ENCODE measurements around the gene USPL1.
A peak's percentile ranks its signal among the peaks of the same experiment; 100 is the strongest.

Gene USPL1

DNA sequence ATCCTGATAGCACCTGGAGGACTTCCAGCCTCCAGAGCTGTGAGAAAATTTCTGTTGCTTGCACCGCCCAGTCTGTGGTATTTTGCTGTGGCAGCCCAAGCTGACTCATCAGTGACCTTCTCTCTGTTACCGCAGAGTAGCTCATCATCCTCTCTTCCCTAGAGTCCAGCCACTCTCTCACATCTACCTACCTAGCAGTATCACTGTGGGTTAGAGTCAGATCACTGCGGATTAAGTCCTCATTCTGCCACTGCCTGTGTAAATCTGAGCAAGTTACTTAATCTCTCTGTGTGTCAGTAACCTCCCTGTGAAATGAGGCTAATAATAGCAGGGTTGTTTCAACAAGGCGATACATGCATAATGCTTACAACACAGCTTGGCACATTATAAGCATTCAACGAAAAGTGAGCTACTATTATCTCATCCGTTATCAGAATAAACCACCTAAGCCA, 40.3 kb upstream of the USPL1 start:
- TF ChIP-seq, protein P1, sequence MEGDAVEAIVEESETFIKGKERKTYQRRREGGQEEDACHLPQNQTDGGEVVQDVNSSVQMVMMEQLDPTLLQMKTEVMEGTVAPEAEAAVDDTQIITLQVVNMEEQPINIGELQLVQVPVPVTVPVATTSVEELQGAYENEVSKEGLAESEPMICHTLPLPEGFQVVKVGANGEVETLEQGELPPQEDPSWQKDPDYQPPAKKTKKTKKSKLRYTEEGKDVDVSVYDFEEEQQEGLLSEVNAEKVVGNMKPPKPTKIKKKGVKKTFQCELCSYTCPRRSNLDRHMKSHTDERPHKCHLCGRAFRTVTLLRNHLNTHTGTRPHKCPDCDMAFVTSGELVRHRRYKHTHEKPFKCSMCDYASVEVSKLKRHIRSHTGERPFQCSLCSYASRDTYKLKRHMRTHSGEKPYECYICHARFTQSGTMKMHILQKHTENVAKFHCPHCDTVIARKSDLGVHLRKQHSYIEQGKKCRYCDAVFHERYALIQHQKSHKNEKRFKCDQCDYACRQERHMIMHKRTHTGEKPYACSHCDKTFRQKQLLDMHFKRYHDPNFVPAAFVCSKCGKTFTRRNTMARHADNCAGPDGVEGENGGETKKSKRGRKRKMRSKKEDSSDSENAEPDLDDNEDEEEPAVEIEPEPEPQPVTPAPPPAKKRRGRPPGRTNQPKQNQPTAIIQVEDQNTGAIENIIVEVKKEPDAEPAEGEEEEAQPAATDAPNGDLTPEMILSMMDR (IDR thresholded peaks at IDR 0.05; ENCODE audit: insufficient read depth, low read length, missing control alignments) = no peak
- peak; percentile 58 for DNase-seq (ENCODE audit: low read depth, low spot score)
- CTCF ChIA-PET = interaction anchor here (0.8 to 1.4 kb wide), 5 partner anchors 9 to 467 kb away, joined by 3 to 4 read pairs (median 3); no protein-coding TSS in a partner anchor
- POLR2A ChIA-PET = interaction anchor here (0.9 to 1.4 kb wide), 3 partner anchors 39 to 293 kb away, joined by 3 to 6 read pairs (median 5); partner anchors contain the start of gene HMGB1
- H3K4me3 ChIP-seq (ENCODE audit: low read depth, low read length) = no peak overlapping the region

DNA sequence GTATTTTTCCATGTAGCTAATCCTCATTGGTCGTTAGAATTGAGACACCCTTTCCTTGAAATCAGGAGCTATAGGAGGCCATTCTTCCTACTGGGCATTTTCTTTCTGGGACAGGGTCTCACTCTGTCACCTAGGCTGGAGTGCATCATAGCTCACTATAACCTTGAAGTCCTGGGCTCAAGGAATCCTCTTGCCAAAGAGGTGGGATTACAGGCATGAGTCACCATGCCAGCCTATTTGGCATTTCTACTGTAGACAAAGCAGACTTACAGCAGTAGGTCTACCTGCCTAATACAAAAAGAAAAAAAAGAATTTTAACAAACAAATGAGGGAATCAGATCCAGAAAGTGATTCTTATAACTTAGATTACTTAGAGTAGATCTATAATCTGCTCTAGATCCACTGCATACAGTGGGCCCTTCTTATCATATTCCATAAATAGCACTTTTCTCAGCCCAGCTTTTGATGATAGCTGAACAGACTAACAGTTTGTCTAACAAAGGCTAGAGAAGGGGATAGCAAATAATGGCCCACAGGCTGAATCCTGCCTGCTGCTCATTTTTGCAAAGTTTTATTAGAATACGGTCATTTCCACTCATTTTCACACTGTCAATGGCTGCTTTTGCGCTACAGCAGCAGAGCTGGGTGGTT, 36.7 kb upstream of the USPL1 start:
- TF ChIP-seq, protein P1 (IDR thresholded peaks at IDR 0.05; ENCODE audit: insufficient read depth, low read length, missing control alignments) = no peak
- POLR2A ChIA-PET = no interaction called here
- H3K4me3 ChIP-seq (ENCODE audit: low read depth, low read length) = no peak overlapping the region
- no peak for DNase-seq (ENCODE audit: low read depth, low spot score)
- CTCF ChIA-PET = interaction anchor here (0.5 to 2.9 kb wide), 13 partner anchors 9 to 448 kb away, joined by 3 to 22 read pairs (median 3); partner anchors contain the start of gene USPL1

DNA sequence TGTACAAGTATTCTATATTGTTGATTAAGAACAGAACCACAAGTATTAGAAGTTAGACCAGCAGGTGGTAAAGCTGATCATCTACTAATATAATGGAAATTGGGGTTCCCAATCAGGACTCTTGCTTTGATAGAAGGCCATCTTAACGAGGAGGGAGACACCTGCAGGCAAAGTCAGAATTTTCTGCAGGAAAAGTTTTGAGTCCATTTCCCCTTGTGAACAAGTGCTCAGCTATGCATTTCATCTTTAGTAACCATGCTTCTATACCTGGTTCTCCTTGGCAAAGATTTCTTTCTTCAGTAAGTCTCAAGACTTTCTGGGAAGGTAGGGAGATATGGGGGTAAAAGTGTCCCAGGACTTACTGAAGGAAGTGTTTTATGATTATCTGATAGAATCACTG, 36.1 kb upstream of the USPL1 start:
- POLR2A ChIA-PET = no interaction called here
- H3K4me3 ChIP-seq (ENCODE audit: low read depth, low read length) = no peak overlapping the region
- TF ChIP-seq, protein P1 (IDR thresholded peaks at IDR 0.05; ENCODE audit: insufficient read depth, low read length, missing control alignments) = no peak
- CTCF ChIA-PET = interaction anchor here (0.5 to 2.9 kb wide), 12 partner anchors 8 to 449 kb away, joined by 3 to 22 read pairs (median 3); partner anchors contain the start of gene USPL1
- no peak for DNase-seq (ENCODE audit: low read depth, low spot score)

DNA sequence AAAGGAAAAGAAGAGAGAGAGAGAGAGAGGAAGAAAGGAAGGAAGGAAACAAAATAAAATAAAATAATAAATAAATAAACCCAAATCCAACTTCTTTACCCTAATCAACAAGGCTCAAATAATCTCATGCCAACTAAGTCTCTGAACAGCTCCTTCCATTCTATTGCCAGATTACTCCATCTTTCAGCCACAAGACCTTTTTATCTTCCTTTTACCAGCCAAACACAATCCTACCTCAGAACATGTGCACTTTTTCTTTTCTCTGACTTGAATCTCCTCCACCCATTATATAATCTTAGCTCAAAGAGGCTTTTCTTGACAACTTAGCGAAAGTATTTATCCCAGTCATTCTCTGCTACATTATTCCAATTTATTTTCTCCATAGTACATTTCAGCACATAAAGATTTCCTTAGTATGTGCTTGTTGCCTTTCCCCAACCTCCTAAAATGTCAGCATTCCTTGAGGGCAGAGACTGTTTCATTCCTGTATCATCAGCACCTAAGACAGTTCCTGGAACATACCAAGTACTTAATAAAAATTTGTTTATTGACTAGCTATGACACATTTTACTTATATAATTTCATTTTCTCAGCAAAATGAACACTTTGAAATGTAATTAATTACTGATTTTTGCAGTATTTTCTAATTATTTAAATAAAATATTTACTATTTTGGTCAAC, 33.5 kb upstream of the USPL1 start:
- no peak for DNase-seq (ENCODE audit: low read depth, low spot score)
- CTCF ChIA-PET = interaction anchor here (1.1 to 1.8 kb wide), 3 partner anchors 14 to 456 kb away, joined by 3 to 7 read pairs (median 3); no protein-coding TSS in a partner anchor
- POLR2A ChIA-PET = no interaction called here
- no peak overlapping the region for H3K4me3 ChIP-seq (ENCODE audit: low read depth, low read length)
- TF ChIP-seq, protein P1 (IDR thresholded peaks at IDR 0.05; ENCODE audit: insufficient read depth, low read length, missing control alignments) = no peak

DNA sequence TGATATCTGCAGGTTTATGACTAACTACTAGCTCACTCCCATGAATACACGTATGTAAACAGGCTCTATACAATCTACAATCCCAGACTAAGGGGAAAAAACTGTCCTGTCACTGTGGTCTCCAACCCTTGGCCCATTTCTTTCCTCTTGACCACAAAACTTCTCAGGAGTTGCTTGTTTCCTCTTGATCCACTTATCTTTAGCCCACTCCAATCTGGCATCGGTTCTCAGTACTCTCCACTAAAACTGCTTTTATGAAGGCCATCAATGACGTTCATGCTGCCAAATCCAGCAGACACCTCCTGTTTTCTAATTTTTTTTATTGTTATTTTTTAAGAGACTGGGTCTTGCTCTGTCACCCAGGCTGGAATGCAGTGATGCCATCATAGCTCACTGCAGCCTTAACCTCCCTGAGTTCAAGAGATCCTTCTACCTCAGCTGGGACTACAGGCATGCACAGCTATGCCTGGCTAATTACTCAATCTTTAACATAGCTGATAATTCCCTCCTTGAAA, 31.9 kb upstream of the USPL1 start:
- H3K4me3 ChIP-seq (ENCODE audit: low read depth, low read length) = no peak overlapping the region
- ChIA-PET CTCF (interaction anchor here (0.9 kb wide), 1 partner anchor 459 kb away, joined by 3 read pairs; no protein-coding TSS in a partner anchor), POLR2A (no interaction called here)
- DNase-seq (ENCODE audit: low read depth, low spot score) = no peak
- TF ChIP-seq, protein P1 (IDR thresholded peaks at IDR 0.05; ENCODE audit: insufficient read depth, low read length, missing control alignments) = no peak

DNA sequence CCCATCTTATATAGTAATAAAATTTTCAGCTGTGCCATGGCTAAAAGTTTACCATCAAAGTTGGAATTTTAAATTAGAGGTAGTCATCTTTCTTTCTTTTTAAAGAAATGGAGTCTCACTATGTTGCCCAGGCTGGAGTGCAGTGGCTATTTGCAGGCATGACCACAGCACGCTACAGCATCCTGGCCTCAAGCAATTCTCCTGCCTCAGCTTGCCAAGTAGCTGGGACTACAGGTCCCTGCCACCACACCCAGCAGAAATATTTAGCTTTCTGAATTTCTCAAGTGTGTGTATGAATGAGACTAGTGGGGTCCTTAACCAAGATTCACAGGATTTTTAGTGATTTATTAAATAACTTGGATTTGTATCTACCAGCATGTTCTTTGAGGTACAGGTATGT, 30.5 kb upstream of the USPL1 start:
- H3K4me3 ChIP-seq (ENCODE audit: low read depth, low read length) = no peak overlapping the region
- ChIA-PET CTCF (no interaction called here), POLR2A (no interaction called here)
- no peak for DNase-seq (ENCODE audit: low read depth, low spot score)
- TF ChIP-seq, protein P1 (IDR thresholded peaks at IDR 0.05; ENCODE audit: insufficient read depth, low read length, missing control alignments) = no peak

Data from AG04449 (cell line).